ENCODE data around the gene APOBEC3A.

Gene APOBEC3A

GRCh38 chr22:38957046-38957770 lies at the start of gene APOBEC3A:
Gene APOBEC3A (plus strand): TSS chr22:38957609. CDS start chr22:38957692, 83 bp downstream.
- DNase-seq, result no peak

DNA sequence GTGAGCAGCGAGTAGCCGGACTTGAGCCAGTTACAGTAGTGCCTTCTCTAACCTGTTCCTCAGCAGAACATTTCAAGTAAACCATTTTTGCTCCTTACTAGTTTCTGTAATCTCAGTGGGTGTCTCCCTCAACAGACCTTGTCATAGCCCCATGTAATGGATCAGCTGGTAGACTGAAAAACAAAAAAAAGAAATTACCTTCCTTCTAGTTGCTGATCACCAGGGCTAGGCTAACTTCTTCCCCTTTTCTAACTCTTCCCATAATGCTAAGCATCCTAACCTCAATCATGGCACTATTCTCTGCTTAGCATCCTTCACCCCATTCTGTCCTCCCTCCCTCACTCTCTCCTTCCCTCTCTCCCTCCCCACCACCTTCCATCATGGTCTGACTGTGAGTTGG lies 49.6 kb upstream of the APOBEC3A start:
- no peak for DNase-seq

GRCh38 chr22:38911434-38911833 lies 46.0 kb upstream of the APOBEC3A start:
- no peak for DNase-seq

DNA sequence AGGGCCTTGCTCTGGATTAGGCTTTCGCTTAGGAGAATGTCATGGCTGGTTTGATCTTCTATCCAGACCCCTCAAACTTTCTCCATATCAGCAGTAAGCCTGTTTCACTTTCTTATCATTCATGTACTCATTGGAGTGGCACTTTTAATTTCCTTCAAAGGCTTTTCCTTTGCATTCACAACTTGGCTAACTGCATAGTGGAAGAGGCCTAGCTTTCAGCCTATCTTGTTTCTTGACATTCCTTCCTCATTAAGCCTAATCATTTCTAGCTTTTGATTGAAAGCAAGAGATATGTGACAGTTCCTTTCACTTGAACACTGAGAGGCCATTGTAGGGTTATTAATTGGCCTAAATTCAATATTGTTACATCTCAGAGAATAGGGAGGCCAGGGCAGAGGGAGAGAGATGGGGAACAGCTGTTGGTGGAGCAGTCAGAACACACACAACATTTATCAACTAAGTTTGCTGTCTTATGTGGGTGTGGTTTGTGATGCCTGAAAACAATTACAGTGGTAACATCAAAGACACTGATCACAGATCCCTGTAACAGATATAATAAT lies 37.7 kb upstream of the APOBEC3A start:
- no peak for DNase-seq

DNA sequence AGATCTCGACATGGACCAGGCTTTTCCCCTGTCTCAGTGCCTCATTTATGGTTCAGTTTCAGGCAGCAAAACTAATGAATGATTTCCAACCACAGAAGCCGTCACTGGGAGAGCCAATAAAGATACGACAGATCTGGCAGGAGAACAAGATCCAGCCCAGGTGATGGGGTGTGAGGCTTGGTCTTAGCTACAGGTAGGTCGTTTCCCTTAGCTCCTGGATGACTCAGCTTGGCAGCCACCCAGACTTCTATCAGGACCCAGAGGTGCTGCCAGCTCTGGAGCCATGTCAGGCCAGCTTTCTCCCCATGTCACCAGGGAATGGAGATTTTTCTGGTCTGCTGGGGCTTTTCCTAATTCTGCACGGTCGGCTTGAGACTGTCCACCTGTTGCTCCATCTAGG lies 36.3 kb upstream of the APOBEC3A start:
- DNase-seq, result no peak

DNA sequence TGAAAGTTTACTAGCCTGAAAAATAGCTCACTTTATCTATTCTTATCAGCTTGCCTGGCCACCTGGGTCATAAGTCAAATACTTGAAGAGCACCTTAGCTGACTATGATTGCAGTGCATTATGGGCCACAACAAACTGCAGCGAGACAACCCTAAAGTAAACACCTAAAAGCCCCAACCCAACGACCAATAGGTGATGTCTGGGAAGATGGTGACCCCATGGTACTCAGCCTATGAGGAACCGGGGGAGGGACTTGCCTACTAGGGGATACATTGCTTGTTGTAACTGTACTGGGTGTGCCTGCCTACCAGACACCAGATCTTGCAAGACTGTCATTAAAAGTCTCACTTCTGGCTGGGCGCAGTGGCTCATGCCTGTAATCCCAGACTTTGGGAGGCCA lies 35.6 kb upstream of the APOBEC3A start:
- no peak for DNase-seq

- DNase-seq, result no peak
Observed at GRCh38 chr22:38923463-38924346, 33.7 kb upstream of the APOBEC3A start.

GRCh38 chr22:38924347-38924952 lies 33.0 kb upstream of the APOBEC3A start:
- DNase-seq, result no peak

GRCh38 chr22:38925571-38926041 lies 31.8 kb upstream of the APOBEC3A start:
- DNase-seq, result no peak

GRCh38 chr22:38927033-38927781 lies 30.2 kb upstream of the APOBEC3A start:
- peak; percentile 41 for DNase-seq

DNA sequence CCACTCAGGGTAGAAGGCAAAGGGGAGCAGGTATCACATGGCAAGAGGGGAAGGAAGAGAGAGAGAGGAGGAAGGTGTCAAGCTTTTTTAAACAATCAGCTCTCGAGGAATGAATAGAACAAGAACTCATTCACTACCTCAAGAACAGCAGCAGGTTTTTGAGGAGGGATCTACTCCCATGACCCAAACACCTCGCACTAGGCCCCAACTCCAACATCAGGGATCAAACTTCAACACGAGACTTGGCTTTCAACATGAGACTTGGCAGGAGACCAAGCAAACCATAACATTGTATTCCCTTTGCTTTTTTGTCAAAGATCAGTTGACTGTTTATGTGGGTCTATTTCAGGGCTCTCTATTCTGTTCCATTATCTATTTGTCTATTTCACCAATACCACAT lies 26.9 kb upstream of the APOBEC3A start:
- no peak for DNase-seq

DNA sequence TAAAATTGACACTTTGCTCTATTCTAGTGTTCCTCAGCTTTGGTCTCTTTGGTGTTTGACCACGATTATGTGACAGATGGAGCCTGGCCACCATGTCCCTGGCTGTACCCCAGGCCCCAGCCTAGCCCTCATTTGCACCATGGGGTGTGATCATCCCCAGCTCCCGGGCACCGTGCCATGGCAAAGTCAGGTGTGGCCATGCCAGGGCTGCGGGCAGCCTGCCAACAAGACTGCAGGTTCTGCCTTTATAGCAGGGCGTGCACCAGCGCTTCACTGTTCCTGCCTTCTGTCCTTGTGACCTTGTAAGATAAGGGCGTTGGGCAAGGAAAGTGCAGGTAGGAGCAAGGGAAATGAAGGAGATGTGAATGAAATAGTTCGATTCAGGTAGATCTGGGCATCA lies 22.4 kb upstream of the APOBEC3A start:
- no peak for DNase-seq

- DNase-seq, result no peak
Observed at GRCh38 chr22:38935616-38936015, 21.8 kb upstream of the APOBEC3A start.

DNA sequence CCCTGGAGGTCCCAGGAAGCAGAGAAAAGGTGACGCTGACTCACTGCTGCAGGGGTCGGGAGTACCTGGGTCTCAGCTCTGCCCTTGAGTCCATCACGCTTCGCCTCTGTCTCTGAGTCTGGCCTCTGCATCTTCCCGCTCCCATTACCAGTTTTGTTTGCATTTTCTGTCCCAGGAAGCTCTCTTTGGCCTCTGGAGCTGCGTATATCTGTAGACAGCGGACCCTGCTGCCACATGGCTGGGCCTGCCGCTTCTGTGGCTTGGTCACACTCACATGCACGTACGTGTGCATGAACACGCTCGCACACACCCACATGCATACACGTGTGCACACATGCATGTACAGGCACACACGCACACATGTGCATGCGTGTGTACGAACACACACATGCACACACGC lies 20.8 kb upstream of the APOBEC3A start:
- no peak for DNase-seq

DNA sequence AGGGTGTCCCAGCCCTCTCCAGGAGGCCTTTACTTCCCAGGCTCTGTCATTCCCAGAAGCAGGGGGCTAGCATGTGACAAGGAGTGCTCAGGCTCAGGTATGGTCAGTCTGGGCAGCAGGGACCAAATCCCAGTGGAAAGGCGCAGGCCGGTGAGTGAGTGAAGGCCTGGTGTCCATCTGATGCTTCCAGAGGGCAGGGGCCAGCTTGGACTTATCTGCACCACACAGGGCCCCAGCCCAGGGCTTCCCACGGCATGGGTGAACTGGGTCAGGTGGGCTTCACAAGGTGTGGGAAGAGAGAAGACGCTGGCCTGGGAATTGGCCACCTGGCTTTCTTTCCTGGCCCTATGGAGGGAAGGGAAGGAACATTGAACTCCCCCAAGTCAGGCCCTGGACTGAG lies 20.4 kb upstream of the APOBEC3A start:
- DNase-seq, result no peak

DNA sequence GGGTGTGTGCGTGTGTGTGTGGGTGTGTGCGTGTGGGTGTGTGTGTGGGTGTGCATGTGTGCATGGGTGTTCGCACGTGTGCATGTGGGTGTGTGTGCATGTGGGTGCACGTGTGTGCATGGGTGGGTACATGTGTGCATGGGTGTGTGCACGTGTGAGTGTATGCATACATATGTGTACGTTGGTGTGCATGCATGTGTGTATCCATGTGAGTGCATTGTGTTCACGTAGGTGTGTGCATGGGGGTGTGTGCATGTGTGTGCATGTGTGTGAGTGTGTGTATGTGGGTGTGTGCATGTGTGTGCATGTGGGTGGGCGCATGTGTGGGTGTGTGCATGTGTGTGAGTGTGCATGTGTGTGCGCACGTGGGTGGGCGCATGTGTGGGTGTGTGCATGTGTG lies 19.9 kb upstream of the APOBEC3A start:
- DNase-seq, result no peak

- DNase-seq, result no peak
Observed at GRCh38 chr22:38938221-38938620, 19.2 kb upstream of the APOBEC3A start.

- DNase-seq, result no peak
Observed at GRCh38 chr22:38938925-38939324, 18.5 kb upstream of the APOBEC3A start.

- DNase-seq, result no peak
Observed at GRCh38 chr22:38940811-38941384, 16.5 kb upstream of the APOBEC3A start.

GRCh38 chr22:38941488-38941987 lies 15.9 kb upstream of the APOBEC3A start:
- peak; percentile 41 for DNase-seq

DNA sequence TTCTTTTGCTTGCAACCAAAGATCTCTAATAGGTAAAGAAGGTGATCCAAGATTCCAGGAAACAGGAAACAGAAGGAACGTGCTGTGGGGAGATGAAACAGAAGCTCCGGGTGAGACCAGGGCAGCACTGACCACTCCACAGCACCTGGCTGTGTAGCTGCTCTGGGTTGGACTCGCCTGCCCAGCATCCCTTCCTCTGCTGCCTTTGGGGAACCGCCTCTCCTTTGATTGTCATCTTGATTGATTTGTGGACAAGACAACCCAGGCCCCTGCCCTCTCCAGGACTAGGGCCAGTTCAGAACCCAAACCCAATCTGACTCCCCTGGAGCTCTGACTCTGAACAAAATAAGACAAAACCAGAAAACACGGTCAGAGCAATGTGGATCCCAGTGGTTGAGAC lies 14.7 kb upstream of the APOBEC3A start:
- DNase-seq, result no peak

GRCh38 chr22:38943201-38943600 lies 14.2 kb upstream of the APOBEC3A start:
- DNase-seq, result no peak

Measured in CD4-positive, alpha-beta T cell treated with Interleukin-17A for 1 hour (primary cell).